Measurements from ENCODE around the gene IFT57. TPM values are rescaled to one million over a fixed set of nuclear protein-coding genes. Genes with fewer than 3 reads are reported as not detected.

The IFT57 gene
- total and polyA plus RNA-seq, 2 experiments from 2014 or later: 28.6 to 49.0 TPM

- H3K27ac ChIP-seq (ENCODE audit: low read depth): no peak overlapping the region
- H3K9me3 Mint-ChIP-seq: no peaks in the 10 kb centered on the region
- TF ChIP-seq, protein P1, sequence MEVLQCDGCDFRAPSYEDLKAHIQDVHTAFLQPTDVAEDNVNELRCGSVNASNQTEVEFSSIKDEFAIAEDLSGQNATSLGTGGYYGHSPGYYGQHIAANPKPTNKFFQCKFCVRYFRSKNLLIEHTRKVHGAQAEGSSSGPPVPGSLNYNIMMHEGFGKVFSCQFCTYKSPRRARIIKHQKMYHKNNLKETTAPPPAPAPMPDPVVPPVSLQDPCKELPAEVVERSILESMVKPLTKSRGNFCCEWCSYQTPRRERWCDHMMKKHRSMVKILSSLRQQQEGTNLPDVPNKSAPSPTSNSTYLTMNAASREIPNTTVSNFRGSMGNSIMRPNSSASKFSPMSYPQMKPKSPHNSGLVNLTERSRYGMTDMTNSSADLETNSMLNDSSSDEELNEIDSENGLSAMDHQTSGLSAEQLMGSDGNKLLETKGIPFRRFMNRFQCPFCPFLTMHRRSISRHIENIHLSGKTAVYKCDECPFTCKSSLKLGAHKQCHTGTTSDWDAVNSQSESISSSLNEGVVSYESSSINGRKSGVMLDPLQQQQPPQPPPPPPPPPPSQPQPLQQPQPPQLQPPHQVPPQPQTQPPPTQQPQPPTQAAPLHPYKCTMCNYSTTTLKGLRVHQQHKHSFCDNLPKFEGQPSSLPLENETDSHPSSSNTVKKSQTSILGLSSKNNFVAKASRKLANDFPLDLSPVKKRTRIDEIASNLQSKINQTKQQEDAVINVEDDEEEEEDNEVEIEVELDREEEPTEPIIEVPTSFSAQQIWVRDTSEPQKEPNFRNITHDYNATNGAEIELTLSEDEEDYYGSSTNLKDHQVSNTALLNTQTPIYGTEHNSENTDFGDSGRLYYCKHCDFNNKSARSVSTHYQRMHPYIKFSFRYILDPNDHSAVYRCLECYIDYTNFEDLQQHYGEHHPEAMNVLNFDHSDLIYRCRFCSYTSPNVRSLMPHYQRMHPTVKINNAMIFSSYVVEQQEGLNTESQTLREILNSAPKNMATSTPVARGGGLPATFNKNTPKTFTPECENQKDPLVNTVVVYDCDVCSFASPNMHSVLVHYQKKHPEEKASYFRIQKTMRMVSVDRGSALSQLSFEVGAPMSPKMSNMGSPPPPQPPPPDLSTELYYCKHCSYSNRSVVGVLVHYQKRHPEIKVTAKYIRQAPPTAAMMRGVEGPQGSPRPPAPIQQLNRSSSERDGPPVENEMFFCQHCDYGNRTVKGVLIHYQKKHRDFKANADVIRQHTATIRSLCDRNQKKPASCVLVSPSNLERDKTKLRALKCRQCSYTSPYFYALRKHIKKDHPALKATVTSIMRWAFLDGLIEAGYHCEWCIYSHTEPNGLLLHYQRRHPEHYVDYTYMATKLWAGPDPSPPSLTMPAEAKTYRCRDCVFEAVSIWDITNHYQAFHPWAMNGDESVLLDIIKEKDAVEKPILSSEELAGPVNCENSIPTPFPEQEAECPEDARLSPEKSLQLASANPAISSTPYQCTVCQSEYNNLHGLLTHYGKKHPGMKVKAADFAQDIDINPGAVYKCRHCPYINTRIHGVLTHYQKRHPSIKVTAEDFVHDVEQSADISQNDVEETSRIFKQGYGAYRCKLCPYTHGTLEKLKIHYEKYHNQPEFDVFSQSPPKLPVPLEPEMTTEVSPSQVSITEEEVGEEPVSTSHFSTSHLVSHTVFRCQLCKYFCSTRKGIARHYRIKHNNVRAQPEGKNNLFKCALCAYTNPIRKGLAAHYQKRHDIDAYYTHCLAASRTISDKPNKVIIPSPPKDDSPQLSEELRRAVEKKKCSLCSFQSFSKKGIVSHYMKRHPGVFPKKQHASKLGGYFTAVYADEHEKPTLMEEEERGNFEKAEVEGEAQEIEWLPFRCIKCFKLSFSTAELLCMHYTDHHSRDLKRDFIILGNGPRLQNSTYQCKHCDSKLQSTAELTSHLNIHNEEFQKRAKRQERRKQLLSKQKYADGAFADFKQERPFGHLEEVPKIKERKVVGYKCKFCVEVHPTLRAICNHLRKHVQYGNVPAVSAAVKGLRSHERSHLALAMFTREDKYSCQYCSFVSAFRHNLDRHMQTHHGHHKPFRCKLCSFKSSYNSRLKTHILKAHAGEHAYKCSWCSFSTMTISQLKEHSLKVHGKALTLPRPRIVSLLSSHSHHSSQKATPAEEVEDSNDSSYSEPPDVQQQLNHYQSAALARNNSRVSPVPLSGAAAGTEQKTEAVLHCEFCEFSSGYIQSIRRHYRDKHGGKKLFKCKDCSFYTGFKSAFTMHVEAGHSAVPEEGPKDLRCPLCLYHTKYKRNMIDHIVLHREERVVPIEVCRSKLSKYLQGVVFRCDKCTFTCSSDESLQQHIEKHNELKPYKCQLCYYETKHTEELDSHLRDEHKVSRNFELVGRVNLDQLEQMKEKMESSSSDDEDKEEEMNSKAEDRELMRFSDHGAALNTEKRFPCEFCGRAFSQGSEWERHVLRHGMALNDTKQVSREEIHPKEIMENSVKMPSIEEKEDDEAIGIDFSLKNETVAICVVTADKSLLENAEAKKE (CRISPR knock-in tag; IDR thresholded peaks at IDR 0.05): no peak
- TF ChIP-seq EZH2 (IDR thresholded peaks at IDR 0.05; ENCODE audit: low read depth, unreplicated experiment) (no peak), CREB1 (CRISPR knock-in tag; IDR thresholded peaks at IDR 0.05; ENCODE audit: low read depth) (no peak), ZNF114 (CRISPR knock-in tag; IDR thresholded peaks at IDR 0.05) (no peak), JUNB (IDR thresholded peaks at IDR 0.05; ENCODE audit: unreplicated experiment) (no peak), STAT1 (IDR thresholded peaks at IDR 0.05; ENCODE audit: unreplicated experiment) (no peak), EZH2phosphoT487 (IDR thresholded peaks at IDR 0.05; ENCODE audit: unreplicated experiment) (no peak), ZNF331 (CRISPR knock-in tag; IDR thresholded peaks at IDR 0.05; ENCODE audit: low read depth) (no peak), POLR2AphosphoS5 (IDR thresholded peaks at IDR 0.05; ENCODE audit: low read depth) (no peak), NANOG (IDR thresholded peaks at IDR 0.05; ENCODE audit: borderline replicate concordance) (no peak)
- TF ChIP-seq, protein P2, sequence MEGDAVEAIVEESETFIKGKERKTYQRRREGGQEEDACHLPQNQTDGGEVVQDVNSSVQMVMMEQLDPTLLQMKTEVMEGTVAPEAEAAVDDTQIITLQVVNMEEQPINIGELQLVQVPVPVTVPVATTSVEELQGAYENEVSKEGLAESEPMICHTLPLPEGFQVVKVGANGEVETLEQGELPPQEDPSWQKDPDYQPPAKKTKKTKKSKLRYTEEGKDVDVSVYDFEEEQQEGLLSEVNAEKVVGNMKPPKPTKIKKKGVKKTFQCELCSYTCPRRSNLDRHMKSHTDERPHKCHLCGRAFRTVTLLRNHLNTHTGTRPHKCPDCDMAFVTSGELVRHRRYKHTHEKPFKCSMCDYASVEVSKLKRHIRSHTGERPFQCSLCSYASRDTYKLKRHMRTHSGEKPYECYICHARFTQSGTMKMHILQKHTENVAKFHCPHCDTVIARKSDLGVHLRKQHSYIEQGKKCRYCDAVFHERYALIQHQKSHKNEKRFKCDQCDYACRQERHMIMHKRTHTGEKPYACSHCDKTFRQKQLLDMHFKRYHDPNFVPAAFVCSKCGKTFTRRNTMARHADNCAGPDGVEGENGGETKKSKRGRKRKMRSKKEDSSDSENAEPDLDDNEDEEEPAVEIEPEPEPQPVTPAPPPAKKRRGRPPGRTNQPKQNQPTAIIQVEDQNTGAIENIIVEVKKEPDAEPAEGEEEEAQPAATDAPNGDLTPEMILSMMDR (conservative IDR thresholded peaks at IDR 0.05; ENCODE audit: low read depth in 2 of 2): no peak
- TF ChIP-seq, protein P3, sequence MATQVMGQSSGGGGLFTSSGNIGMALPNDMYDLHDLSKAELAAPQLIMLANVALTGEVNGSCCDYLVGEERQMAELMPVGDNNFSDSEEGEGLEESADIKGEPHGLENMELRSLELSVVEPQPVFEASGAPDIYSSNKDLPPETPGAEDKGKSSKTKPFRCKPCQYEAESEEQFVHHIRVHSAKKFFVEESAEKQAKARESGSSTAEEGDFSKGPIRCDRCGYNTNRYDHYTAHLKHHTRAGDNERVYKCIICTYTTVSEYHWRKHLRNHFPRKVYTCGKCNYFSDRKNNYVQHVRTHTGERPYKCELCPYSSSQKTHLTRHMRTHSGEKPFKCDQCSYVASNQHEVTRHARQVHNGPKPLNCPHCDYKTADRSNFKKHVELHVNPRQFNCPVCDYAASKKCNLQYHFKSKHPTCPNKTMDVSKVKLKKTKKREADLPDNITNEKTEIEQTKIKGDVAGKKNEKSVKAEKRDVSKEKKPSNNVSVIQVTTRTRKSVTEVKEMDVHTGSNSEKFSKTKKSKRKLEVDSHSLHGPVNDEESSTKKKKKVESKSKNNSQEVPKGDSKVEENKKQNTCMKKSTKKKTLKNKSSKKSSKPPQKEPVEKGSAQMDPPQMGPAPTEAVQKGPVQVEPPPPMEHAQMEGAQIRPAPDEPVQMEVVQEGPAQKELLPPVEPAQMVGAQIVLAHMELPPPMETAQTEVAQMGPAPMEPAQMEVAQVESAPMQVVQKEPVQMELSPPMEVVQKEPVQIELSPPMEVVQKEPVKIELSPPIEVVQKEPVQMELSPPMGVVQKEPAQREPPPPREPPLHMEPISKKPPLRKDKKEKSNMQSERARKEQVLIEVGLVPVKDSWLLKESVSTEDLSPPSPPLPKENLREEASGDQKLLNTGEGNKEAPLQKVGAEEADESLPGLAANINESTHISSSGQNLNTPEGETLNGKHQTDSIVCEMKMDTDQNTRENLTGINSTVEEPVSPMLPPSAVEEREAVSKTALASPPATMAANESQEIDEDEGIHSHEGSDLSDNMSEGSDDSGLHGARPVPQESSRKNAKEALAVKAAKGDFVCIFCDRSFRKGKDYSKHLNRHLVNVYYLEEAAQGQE (IDR thresholded peaks at IDR 0.05; ENCODE audit: unreplicated experiment): no peak
- TF ChIP-seq, protein P4, sequence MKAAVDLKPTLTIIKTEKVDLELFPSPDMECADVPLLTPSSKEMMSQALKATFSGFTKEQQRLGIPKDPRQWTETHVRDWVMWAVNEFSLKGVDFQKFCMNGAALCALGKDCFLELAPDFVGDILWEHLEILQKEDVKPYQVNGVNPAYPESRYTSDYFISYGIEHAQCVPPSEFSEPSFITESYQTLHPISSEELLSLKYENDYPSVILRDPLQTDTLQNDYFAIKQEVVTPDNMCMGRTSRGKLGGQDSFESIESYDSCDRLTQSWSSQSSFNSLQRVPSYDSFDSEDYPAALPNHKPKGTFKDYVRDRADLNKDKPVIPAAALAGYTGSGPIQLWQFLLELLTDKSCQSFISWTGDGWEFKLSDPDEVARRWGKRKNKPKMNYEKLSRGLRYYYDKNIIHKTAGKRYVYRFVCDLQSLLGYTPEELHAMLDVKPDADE (IDR thresholded peaks at IDR 0.05): no peak
These were observed 21.0 kb downstream of the IFT57 start for GRCh38 chr3:108201258-108201657.

More at GRCh38 chr3:108201258-108201657, 21.0 kb downstream of the IFT57 start:
- no peaks in the 10 kb centered on the region for H3K36me3 Mint-ChIP-seq (ENCODE audit: low read depth)
- no peaks in the 10 kb centered on the region for H3K36me3 ChIP-seq (ENCODE audit: insufficient read depth)
- H3K27ac Mint-ChIP-seq: no peak overlapping the region
- no peaks in the 10 kb centered on the region for H3K9me2 ChIP-seq (ENCODE audit: insufficient read depth)
- H3F3A ChIP-seq (replicated peaks; ENCODE audit: low read depth): no peaks in the 10 kb centered on the region
- peaks cover 13% of the 10 kb centered on the region; the same call in 2 of the 3 replicates for H3K4me1 Mint-ChIP-seq
- no peak overlapping the region for H3K4me3 ChIP-seq
- no peaks in the 10 kb centered on the region for H3K27me3 Mint-ChIP-seq (ENCODE audit: insufficient read depth, low read depth, poor library complexity)
- H3K4me3 Mint-ChIP-seq: no peak overlapping the region
- DNase-seq (ENCODE audit: low spot score) (no peak), ATAC-seq (no peak)
- 0 out of 2 replicates have a peak, but pooled peaks cover 7% of the 10 kb centered on the region for H3K4me1 ChIP-seq (ENCODE audit: insufficient read depth)
- no peak overlapping the region for H2AFZ ChIP-seq
- H3K27me3 ChIP-seq (ENCODE audit: insufficient read depth): no peaks in the 10 kb centered on the region
- H3K79me2 ChIP-seq (replicated peaks; ENCODE audit: insufficient read depth): no peaks in the 10 kb centered on the region
- no peaks in the 10 kb centered on the region for H4K20me1 ChIP-seq (replicated peaks; ENCODE audit: insufficient read depth)
- no peak overlapping the region for H3K4me2 ChIP-seq

Data from GM23338 (cell line).